ENCODE measurements around the gene ARHGAP5. TPM values are rescaled to one million over a fixed set of nuclear protein-coding genes. Genes with fewer than 3 reads are reported as not detected.

The ARHGAP5 gene
- total RNA-seq, 1 experiment from 2014 or later = 66.9 TPM

DNA sequence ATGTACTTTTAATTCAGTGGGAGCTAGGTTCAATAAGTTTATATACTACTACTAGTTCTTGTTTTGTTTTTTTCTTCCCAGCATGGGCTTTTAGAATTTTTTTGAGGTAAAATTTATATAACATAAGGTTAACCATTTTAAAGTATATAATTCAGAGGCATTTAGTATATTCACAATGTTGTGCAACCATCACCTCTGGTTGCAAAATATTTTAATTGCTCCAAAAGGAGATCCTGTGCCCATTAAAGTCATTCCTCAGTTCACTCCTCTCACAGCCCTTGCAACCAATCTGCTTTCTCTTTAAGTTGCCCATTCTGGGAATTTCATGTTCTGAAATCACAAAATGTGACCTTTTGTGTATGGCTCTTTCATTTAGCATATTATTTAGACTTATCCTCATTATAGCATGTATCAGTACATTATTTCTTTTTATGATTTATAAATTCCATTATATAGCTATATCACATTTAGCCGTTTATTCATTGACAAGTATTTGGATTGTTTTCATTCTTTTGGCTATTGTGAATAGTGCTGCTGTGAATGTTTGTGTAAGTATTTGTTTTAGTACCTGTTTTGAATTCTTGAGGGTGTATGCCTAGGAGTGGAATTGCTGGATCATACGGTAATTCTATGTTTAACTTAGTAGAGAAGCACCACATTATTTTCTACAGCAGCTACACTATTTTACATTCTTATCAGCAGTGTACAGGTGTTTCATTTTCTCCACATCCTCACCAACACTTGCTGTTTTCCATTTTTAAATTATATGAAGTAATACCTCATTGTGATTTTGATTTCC is 59.1 kb downstream of the ARHGAP5 start:
- TF ChIP-seq, protein P1, sequence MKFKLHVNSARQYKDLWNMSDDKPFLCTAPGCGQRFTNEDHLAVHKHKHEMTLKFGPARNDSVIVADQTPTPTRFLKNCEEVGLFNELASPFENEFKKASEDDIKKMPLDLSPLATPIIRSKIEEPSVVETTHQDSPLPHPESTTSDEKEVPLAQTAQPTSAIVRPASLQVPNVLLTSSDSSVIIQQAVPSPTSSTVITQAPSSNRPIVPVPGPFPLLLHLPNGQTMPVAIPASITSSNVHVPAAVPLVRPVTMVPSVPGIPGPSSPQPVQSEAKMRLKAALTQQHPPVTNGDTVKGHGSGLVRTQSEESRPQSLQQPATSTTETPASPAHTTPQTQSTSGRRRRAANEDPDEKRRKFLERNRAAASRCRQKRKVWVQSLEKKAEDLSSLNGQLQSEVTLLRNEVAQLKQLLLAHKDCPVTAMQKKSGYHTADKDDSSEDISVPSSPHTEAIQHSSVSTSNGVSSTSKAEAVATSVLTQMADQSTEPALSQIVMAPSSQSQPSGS (CRISPR knock-in tag; IDR thresholded peaks at IDR 0.05; ENCODE audit: borderline replicate concordance, low read depth) = no peak
- no peak for TF ChIP-seq NR2C2 (CRISPR knock-in tag; IDR thresholded peaks at IDR 0.05)
- Mint-ChIP-seq H3K27me3 (ENCODE audit: low read depth) (no peaks in the 10 kb centered on the region), H3K27ac (no peak overlapping the region), H3K9me3 (peaks cover 20% of the 10 kb centered on the region), H3K36me3 (peaks cover 55% of the 10 kb centered on the region), H3K4me1 (peaks cover 14% of the 10 kb centered on the region), H3K4me3 (no peak overlapping the region)
- ATAC-seq = no peak
- CTCF ChIA-PET = no interaction called here
- DNase-seq (ENCODE audit: low spot score) = no peak
- POLR2A ChIA-PET = no interaction called here

DNA sequence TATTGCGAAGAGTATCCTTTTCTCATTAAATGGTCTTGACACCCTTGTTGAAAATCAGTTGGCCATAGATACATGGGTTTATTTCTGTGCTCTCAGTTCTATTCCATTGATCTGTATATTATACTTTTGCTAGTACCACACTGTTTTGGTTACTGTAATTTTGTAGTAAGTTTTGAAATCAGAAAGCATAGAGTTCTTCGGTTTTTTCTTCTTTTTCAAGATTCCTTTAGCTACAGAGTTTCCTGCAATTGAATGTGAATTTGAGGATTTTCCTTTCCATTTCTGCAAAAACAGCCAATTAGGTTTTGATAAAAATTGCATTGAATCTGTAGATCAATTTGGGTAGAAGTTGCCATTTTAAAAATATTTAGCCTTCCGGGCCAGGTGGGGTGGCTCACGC is 60.2 kb downstream of the ARHGAP5 start:
- Mint-ChIP-seq H3K36me3 (peaks cover 44% of the 10 kb centered on the region), H3K27me3 (ENCODE audit: low read depth) (no peaks in the 10 kb centered on the region), H3K9me3 (peaks cover 14% of the 10 kb centered on the region), H3K27ac (no peak overlapping the region), H3K4me3 (no peak overlapping the region), H3K4me1 (peaks cover 24% of the 10 kb centered on the region)
- ChIA-PET POLR2A (no interaction called here), CTCF (no interaction called here)
- DNase-seq (ENCODE audit: low spot score) (no peak), ATAC-seq (no peak)
- TF ChIP-seq, protein P2, sequence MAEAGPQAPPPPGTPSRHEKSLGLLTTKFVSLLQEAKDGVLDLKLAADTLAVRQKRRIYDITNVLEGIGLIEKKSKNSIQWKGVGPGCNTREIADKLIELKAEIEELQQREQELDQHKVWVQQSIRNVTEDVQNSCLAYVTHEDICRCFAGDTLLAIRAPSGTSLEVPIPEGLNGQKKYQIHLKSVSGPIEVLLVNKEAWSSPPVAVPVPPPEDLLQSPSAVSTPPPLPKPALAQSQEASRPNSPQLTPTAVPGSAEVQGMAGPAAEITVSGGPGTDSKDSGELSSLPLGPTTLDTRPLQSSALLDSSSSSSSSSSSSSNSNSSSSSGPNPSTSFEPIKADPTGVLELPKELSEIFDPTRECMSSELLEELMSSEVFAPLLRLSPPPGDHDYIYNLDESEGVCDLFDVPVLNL (CRISPR knock-in tag; IDR thresholded peaks at IDR 0.05; ENCODE audit: borderline replicate concordance, low read depth) = no peak
- TF ChIP-seq, protein P3, sequence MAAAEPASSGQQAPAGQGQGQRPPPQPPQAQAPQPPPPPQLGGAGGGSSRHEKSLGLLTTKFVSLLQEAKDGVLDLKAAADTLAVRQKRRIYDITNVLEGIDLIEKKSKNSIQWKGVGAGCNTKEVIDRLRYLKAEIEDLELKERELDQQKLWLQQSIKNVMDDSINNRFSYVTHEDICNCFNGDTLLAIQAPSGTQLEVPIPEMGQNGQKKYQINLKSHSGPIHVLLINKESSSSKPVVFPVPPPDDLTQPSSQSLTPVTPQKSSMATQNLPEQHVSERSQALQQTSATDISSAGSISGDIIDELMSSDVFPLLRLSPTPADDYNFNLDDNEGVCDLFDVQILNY (CRISPR knock-in tag; IDR thresholded peaks at IDR 0.05) = no peak
- no peak for TF ChIP-seq JUN (CRISPR knock-in tag; IDR thresholded peaks at IDR 0.05)
- no peak for TF ChIP-seq TEAD1 (CRISPR knock-in tag; IDR thresholded peaks at IDR 0.05)
- TF ChIP-seq ZNF317 (CRISPR knock-in tag; IDR thresholded peaks at IDR 0.05; ENCODE audit: borderline replicate concordance, low read depth) = no peak
- TF ChIP-seq, protein P4, sequence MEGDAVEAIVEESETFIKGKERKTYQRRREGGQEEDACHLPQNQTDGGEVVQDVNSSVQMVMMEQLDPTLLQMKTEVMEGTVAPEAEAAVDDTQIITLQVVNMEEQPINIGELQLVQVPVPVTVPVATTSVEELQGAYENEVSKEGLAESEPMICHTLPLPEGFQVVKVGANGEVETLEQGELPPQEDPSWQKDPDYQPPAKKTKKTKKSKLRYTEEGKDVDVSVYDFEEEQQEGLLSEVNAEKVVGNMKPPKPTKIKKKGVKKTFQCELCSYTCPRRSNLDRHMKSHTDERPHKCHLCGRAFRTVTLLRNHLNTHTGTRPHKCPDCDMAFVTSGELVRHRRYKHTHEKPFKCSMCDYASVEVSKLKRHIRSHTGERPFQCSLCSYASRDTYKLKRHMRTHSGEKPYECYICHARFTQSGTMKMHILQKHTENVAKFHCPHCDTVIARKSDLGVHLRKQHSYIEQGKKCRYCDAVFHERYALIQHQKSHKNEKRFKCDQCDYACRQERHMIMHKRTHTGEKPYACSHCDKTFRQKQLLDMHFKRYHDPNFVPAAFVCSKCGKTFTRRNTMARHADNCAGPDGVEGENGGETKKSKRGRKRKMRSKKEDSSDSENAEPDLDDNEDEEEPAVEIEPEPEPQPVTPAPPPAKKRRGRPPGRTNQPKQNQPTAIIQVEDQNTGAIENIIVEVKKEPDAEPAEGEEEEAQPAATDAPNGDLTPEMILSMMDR (IDR thresholded peaks at IDR 0.05) = no peak
- TF ChIP-seq ZNF138 (CRISPR knock-in tag; conservative IDR thresholded peaks at IDR 0.05) = no peak
- no peak for TF ChIP-seq ATF1 (CRISPR knock-in tag; IDR thresholded peaks at IDR 0.05)
- TF ChIP-seq RORB (CRISPR knock-in tag; IDR thresholded peaks at IDR 0.05) = no peak
- no peak for TF ChIP-seq ETV6 (CRISPR knock-in tag; IDR thresholded peaks at IDR 0.05)
- TF ChIP-seq, protein P5, sequence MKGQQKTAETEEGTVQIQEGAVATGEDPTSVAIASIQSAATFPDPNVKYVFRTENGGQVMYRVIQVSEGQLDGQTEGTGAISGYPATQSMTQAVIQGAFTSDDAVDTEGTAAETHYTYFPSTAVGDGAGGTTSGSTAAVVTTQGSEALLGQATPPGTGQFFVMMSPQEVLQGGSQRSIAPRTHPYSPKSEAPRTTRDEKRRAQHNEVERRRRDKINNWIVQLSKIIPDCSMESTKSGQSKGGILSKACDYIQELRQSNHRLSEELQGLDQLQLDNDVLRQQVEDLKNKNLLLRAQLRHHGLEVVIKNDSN (CRISPR knock-in tag; IDR thresholded peaks at IDR 0.05) = no peak
- TF ChIP-seq, protein P6, sequence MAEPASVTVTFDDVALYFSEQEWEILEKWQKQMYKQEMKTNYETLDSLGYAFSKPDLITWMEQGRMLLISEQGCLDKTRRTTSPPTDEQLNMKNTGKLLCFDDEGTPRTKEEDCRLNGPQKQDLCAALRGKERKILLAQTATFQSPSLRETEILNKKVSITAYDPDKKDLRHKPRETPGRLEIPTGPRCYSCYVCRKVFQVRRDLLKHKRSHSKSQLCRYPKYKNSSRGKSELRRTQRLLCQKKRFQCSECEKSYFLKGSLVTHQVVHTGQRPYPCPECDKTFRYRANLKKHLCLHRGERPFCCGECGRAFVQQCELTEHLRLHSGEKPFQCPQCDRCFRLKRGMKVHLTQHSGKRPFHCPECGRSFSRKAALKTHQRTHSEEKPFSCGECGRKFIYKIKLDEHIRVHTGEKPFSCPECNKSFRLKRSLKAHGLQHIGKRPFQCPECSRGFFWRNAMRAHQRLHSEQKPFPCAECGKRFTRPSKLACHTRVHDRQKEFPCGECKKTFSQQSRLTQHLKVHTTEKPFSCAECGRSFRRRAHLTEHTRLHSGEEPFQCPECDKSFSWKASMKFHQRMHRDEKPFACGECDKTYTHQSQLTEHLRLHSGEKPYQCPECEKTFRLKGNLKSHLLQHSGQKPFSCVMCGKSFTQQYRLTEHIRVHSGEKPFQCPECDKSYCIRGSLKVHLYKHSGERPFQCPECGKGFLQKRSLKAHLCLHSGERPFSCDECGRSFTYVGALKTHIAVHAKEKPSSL (CRISPR knock-in tag; conservative IDR thresholded peaks at IDR 0.05) = no peak
- TF ChIP-seq, protein P7, sequence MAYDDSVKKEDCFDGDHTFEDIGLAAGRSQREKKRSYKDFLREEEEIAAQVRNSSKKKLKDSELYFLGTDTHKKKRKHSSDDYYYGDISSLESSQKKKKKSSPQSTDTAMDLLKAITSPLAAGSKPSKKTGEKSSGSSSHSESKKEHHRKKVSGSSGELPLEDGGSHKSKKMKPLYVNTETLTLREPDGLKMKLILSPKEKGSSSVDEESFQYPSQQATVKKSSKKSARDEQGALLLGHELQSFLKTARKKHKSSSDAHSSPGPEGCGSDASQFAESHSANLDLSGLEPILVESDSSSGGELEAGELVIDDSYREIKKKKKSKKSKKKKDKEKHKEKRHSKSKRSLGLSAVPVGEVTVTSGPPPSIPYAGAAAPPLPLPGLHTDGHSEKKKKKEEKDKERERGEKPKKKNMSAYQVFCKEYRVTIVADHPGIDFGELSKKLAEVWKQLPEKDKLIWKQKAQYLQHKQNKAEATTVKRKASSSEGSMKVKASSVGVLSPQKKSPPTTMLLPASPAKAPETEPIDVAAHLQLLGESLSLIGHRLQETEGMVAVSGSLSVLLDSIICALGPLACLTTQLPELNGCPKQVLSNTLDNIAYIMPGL (CRISPR knock-in tag; IDR thresholded peaks at IDR 0.05) = no peak
- TF ChIP-seq, protein P8, sequence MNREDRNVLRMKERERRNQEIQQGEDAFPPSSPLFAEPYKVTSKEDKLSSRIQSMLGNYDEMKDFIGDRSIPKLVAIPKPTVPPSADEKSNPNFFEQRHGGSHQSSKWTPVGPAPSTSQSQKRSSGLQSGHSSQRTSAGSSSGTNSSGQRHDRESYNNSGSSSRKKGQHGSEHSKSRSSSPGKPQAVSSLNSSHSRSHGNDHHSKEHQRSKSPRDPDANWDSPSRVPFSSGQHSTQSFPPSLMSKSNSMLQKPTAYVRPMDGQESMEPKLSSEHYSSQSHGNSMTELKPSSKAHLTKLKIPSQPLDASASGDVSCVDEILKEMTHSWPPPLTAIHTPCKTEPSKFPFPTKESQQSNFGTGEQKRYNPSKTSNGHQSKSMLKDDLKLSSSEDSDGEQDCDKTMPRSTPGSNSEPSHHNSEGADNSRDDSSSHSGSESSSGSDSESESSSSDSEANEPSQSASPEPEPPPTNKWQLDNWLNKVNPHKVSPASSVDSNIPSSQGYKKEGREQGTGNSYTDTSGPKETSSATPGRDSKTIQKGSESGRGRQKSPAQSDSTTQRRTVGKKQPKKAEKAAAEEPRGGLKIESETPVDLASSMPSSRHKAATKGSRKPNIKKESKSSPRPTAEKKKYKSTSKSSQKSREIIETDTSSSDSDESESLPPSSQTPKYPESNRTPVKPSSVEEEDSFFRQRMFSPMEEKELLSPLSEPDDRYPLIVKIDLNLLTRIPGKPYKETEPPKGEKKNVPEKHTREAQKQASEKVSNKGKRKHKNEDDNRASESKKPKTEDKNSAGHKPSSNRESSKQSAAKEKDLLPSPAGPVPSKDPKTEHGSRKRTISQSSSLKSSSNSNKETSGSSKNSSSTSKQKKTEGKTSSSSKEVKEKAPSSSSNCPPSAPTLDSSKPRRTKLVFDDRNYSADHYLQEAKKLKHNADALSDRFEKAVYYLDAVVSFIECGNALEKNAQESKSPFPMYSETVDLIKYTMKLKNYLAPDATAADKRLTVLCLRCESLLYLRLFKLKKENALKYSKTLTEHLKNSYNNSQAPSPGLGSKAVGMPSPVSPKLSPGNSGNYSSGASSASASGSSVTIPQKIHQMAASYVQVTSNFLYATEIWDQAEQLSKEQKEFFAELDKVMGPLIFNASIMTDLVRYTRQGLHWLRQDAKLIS (CRISPR knock-in tag; IDR thresholded peaks at IDR 0.05; ENCODE audit: borderline replicate concordance) = no peak
- TF ChIP-seq, protein P9, sequence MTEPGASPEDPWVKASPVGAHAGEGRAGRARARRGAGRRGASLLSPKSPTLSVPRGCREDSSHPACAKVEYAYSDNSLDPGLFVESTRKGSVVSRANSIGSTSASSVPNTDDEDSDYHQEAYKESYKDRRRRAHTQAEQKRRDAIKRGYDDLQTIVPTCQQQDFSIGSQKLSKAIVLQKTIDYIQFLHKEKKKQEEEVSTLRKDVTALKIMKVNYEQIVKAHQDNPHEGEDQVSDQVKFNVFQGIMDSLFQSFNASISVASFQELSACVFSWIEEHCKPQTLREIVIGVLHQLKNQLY (CRISPR knock-in tag; IDR thresholded peaks at IDR 0.05) = no peak
- TF ChIP-seq, protein P10, sequence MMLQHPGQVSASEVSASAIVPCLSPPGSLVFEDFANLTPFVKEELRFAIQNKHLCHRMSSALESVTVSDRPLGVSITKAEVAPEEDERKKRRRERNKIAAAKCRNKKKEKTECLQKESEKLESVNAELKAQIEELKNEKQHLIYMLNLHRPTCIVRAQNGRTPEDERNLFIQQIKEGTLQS (CRISPR knock-in tag; conservative IDR thresholded peaks at IDR 0.05) = no peak
